ENCODE measurements around the gene LHX2. TPM values are rescaled to one million over a fixed set of nuclear protein-coding genes. Genes with fewer than 3 reads are reported as not detected.
A peak's percentile ranks its signal among the peaks of the same experiment; 100 is the strongest.
"Not testable (repeated sequence)": the region's sequence is repeated elsewhere in the genome, so short reads cannot be mapped to it uniquely, and the experiment has no call there.

Gene LHX2, protein sequence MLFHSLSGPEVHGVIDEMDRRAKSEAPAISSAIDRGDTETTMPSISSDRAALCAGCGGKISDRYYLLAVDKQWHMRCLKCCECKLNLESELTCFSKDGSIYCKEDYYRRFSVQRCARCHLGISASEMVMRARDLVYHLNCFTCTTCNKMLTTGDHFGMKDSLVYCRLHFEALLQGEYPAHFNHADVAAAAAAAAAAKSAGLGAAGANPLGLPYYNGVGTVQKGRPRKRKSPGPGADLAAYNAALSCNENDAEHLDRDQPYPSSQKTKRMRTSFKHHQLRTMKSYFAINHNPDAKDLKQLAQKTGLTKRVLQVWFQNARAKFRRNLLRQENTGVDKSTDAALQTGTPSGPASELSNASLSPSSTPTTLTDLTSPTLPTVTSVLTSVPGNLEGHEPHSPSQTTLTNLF
- total RNA-seq: under 1 TPM in 1 of 2 donors, not detected in 1; 0.38 TPM
- long read RNA-seq: 0 reads

DNA sequence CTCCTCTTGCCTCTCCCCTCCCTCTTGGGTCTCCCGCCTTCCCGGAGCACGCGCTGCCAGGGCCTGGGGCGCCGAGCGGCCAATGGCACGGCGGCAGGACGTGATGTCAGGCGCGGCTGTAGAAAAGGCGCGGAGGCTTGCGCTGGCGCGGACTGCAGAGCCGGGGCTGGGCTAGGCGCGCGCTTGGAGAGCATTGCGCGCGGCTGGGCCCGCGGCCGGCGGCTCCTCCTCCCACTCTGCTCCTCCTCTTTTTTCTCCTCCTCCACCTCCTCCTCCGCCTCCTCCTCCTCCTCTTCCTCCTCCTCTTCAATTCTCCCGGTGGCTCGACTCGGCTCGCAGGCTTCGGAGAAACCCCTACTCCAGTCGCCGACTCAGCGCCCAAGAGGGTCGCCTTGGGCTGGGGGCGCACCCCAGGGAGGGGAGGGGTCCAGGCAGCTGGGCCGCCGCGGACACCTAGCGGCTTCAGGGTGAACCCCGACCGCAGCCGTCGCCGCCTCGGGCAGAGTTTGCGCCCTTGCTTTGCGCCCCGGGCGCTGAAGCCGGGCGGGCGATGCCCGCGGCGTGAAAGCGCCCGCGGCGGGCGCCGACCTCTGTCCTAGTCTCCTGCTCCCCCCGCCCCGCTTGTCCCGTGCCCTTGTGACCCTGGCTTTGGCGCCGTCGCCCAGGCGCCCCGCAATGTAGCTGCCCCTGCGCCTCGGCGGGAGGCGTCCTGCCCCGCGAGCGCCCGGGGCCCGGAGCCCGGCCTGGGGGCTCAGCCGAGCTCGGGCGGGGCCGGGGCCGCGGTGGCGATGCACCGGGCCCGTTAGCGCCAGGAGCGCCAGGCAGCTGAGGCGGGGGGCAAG is at the start of gene LHX2:
Gene LHX2, plus strand, starts transcription at position 309 of the 842 bp plus-strand sequence. CDS start 581 bp downstream, outside the sequence.
- ATAC-seq (peak; percentile 89 to 94), DNase-seq (peak; percentile 79)
- intact Hi-C loops (cut with DNase I): no loop called here

DNA sequence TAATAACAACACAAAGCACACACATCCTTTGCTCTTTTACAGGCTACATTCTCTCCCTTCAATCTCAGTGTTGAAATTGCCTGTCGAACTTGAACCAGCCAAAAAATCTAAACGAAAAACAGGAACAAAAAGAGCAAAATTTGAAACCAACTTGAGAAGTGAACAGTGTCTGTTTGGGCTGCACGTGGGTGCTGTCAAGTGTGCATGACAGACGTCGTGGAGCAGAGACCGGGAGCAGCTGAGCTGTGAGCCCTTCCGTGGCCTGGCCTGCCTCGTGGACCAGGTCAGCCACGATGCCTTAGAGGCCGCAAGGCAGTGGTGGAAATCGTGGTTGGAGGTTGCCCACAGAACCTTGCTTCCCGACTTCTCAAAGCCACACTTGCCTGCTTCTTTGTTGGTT is 46.8 kb upstream of the LHX2 start:
- no peak for DNase-seq
- no peak for ATAC-seq
- intact Hi-C loops (cut with DNase I): no loop called here

DNA sequence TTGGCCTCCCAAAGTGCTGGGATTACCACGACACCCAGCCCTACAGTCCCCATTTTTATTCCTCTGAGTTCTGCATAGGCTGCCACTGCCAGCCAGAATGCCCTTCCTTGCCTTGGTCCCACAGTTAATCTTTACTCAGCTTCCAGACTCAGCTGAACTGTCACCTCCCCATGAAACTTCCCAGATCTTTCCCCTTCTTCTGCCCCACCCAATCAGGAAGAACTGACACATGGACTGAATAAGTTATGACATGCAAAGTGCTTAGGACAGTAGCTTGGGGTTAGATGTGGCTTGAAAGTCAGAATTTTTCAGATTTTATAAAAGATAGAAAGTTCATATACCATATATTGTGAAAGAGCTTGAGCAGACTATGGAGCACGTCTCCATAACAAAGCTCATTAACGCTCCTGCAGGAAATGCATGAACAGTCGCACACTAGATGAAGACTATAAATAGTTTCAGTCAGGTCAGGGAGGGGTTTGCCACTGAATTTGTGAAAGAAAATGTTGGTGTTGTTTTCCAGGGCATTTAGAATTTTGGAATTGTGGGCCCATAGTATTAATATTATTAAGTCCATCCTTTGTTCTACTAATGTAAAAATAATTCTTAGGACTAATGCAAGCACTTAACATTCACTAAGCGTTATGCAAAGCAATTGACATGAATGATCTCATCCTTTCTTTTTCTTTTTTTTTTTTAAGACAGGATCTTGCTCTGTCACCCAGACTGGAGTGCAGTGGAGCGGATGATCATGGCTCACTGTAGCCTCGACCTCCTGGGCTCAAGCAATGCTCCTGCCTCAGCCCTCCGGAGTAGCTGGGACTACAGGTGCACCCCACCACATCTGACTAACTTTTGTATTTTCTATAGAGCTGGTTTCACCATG is 45.5 kb upstream of the LHX2 start:
- no peak for DNase-seq
- intact Hi-C loops (cut with DNase I): no loop called here
- no peak for ATAC-seq

DNA sequence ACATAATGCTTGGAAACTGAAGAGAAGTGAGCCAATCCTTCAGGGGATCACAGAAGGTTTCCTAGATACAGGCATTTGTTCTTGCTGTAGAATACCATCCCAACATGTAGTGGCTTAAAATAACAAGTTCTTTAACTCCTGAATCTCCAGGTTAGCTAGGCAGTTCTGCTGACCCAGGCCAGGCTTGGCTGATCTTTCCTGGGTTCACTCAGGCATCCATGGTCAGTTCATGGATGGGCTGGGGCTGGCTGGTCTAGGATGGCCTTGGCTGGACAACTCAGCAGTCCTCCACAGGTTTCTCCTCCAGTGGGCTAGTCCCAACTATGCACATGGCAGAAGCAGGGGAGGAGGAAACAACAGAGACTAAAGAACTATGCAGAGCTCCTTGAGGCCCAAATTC is 44.2 kb upstream of the LHX2 start:
- intact Hi-C loops (cut with DNase I): no loop called here
- DNase-seq: no peak
- ATAC-seq: no peak

DNA sequence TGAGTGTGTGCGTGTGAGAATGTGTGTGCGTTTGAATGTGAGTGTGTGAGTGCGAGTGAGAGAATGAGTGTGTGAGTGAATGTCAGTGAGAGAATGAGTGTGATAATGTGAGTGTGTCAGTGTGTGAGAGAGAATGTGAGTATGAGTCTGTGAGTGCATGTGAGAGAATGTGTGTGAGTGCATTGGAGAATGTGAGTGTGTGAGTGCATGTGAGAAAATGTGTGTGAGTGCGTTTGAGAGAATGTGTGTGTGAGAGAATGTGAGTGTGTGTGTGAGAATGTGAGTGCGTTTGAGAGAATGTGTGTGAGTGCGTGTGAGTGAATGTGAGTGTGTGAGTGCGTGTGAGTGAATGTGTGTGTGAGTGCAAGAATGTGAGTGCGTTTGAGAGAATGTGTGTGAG is 39.0 kb upstream of the LHX2 start:
- ATAC-seq (no peak), DNase-seq (no peak)
- intact Hi-C loops (cut with DNase I): no loop called here

DNA sequence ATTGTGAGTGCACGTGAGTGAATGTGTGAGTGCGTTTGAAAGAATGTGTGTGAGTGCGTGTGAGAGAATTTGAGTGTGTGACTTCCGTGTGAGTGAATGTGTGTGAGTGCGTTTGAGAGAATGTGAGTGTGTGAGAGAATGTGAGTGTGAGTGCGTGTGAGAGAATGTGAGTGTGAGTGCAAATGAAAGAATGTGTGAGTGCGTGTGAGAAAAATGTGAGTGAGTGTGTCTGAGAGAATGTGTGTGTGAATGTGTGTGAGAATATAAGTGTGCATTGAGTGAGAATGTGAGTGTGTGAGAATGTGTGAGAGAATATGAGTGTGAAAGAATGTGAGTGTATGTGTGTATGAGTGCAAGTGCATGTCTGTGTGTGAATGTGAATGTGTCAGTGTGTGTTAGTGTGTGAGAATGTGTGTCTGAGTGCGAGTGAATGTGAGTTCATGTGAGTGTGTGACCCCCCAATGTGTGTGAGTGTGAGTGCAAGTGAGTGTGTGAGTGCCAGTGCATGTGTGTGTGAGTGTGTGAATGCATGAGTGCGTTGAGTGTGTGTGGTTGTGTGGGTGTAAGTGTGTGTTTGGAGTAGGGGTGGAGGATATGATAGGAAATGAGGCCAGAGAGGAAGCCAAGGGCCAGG is 37.9 kb upstream of the LHX2 start:
- no peak for ATAC-seq
- intact Hi-C loops (cut with DNase I): no loop called here
- no peak for DNase-seq

DNA sequence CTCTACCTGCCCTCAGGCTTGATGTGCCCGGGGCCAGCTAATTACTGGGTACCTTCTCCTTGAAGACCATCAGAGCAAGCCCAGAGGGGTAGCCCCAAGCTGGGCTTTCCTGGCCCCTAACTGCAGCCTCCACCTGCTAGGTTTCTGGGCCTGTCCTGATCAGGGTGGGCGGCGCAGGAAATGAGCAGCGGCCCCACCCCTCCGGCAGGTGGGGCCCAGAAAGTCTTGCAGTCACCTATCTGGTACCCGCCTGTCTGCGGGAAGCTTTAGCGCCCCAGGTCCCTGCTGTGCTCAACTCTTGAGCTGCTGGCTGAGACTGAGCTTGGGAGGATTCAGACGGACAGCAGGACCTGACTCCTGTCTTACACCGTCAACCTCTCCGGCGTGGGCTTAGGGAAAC is 37.1 kb upstream of the LHX2 start:
- no peak for ATAC-seq
- no peak for DNase-seq
- intact Hi-C loops (cut with DNase I): no loop called here

DNA sequence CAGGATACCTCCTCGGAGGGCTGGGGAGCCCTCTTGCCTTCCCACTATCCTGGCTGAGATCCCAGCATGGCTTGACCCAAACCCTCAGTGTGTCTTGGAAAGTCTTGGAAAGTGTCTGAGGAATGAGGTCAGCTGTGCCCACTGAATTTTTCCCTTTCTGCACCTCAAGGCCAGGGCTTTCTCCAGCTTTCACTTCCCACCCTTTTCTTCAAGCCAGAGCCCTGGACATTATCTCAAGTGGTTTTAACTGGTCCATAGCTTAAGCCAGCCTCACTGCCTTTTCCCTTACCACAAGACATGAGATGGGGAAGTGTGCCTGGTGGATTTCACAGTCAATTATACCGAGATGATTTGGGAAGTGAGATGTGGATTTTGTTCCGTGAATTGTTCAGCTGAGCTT is 35.7 kb upstream of the LHX2 start:
- intact Hi-C loops (cut with DNase I): no loop called here
- DNase-seq (no peak), ATAC-seq (no peak)

DNA sequence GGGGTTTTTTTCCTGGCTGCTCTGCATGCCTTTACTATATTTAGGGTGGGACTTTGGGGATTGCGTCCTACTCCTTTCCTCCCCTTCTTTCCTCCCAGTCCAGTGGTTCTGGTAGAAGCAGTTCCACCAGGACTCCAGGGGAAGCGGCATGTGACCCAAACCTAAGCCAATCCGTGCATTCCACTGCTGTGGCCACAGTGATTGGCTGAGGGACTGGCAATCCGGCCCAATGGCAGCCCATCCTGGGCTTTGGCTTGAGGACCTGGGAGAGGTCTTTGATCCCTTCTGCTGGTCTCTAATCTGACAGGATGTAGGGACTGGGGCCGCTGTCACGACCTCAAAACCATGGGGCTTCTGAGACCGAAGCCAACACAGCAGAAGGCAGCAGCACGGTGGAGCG is 35.0 kb upstream of the LHX2 start:
- ATAC-seq; DNase-seq; intact Hi-C loops (cut with DNase I): not testable (repeated sequence)

DNA sequence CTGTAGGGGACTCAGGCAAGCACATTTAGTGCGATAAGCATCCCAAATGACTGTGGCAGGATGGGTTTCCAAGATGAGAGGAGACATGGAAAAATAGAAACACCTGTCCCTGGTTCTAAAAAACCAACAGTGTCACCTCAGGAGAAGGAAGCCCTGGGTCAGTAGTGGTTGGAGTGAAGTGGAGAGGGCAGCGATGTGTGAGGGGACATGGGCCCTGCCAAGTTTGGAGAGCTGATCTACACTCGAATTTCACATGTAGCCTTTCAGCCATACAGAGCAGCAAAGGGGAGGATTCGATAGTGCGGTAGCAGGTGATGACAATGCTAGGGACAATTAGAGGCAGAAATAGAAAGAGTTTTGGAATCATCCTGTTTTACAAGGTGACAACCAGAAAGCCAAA is 32.6 kb upstream of the LHX2 start:
- intact Hi-C loops (cut with DNase I): no loop called here
- DNase-seq (no peak), ATAC-seq (no peak)

DNA sequence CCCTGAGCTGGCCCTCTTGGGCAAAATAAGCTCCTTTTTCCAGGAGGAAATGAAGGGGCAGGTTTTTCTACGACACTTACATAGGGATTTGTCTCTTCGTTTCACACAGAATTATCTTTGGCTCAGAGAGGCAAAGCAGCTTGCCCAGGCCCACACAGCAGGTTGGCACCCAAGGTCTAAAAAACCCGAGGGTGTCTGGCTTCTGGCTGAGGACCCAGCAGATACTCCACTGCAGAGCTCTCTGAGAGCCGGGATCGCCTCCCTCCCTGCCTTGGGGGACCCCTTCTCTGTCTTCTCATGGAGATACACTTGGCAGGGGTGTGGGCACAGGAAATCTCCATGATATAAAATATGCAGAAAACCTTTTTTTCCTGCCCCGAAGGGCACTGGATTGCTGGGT is 29.0 kb upstream of the LHX2 start:
- ATAC-seq: no peak
- intact Hi-C loops (cut with DNase I): no loop called here

DNA sequence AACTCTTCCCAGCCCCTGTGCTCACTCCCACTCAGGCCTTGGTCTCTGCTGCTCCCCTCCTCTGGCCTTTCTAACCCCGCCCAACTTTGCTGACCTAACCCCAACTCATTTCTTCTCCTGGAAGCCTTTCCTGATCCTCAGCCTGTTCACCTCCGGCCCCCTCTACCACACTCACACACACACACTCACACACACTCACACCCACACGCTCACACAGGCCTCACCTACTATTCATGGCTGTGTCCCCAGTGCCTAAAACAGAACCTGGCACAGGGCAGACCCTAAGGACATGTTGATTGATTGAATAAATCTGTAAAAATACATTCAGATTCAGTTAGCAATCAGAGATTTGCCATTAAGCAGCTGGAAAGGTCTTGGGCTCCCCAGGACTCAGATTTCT is 28.5 kb upstream of the LHX2 start:
- intact Hi-C loops (cut with DNase I): no loop called here
- ATAC-seq (no peak), DNase-seq (no peak)

More for the DNA sequence above, 29.0 kb upstream of the LHX2 start:
- DNase-seq: no peak

DNA sequence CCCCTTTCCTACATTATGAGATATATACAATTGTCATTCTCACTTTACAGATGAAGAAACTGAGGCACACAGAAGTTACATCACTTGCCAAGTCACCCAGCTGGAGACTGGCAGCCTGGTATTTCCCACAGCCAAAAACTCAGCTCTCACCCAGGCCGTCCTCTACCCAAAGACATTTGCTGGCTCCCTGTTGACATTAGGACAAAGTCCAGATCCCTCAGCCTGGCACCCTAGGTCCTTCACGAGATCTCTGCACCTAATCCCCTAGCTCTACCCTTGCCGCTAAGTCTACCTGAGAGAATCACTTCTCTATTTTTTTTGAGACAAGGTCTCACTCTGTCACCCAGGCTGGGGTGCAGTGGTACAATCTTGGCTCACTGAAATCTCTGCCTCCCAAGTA is 26.8 kb upstream of the LHX2 start:
- no peak for ATAC-seq
- no peak for DNase-seq
- intact Hi-C loops (cut with DNase I): no loop called here

DNA sequence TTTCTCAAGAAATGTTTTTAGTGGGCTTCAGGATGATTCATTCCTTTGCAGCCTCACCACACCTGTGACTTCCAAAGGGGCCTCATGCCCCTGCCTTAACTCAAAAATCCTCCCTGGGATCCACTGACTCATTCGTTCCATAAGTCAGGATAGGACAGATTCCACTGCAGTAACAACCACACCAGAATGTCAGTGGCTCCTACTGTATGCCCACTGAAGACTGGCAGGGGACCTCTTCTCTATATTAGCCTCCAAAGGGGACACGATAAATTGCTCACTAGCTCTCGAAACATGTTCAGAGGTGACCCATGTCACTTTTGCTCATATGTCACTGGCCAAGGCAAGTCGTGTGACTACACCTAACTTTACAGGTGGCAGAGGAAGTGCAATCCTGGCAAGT is 25.7 kb upstream of the LHX2 start:
- ATAC-seq (no peak), DNase-seq (no peak)
- intact Hi-C loops (cut with DNase I): no loop called here

DNA sequence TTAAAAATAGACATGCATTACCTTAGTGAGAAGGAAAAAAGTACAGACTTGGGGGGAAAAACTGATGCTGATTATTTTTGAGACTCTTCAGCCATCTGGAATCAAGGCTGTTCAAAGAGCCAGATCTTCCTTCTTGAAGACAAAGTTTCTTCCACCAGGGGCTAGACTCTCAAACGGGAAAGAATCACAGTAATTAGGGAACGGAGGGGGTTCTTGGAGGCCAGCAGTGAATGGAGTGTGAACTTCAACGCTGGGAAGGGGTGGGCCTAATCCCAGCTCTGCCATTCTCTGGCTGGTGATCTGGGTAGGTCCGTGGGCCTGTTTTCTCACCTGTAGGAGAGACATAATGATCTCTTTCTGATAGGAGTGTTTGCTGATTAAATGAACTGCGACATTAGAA is 21.1 kb upstream of the LHX2 start:
- intact Hi-C loops (cut with DNase I): no loop called here
- DNase-seq (no peak), ATAC-seq (no peak)

DNA sequence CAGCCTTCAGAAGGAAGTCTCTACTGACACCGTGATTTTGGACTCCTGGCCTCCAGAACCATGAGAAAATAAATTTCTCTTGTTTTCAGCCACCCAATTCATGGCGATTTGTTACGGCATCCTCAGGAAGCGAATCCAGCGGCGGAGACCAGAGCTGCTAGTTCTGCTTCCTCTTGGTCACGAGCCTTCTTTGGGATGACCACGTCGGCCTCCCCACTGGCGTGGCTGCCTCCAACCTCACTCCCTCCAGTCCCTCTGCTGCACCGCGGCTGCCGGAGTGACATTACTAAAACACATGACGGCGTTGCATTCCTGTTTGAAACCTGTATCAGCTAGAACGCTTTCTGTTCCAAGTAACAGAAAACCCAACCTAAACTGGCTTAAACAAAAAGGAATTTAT is 18.9 kb upstream of the LHX2 start:
- intact Hi-C loops (cut with DNase I); DNase-seq; ATAC-seq: not testable (repeated sequence)

DNA sequence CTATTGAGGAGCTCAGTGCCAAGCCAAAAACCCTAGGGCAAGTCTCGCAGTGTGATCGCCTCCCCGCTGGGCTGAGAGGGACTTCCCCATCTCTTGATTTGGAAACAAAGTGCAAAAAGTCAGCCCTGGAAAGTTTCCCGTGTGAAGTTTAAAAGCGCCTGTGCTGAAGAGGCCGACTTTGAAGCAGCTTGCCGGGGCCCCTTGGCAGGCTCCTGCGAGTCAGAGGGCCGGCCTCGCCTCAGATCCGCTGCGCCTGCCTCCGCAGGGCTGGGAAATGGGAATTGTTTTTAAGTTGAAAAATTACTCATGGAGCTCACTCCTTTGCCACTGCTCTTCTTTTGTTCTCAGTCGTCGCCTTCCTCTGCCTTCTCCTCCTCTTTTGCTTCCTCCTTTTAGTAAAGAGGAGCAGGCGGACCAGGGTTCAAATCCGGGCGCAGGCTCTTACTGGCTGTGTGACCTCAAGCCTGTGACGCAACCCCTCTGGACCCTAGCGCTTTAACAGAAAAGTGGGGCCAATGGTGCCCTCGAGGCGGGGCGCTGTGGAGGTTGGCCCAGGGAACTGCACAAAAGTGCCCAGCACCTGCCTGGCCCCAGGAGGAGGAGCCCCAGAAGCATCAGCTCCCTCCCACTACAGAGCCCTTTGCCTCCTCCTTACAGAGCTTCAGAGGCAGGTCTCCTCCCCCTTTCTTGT is 14.7 kb upstream of the LHX2 start:
- ATAC-seq (peak; percentile 16 to 37), DNase-seq (no peak)
- intact Hi-C loops (cut with DNase I): no loop called here

DNA sequence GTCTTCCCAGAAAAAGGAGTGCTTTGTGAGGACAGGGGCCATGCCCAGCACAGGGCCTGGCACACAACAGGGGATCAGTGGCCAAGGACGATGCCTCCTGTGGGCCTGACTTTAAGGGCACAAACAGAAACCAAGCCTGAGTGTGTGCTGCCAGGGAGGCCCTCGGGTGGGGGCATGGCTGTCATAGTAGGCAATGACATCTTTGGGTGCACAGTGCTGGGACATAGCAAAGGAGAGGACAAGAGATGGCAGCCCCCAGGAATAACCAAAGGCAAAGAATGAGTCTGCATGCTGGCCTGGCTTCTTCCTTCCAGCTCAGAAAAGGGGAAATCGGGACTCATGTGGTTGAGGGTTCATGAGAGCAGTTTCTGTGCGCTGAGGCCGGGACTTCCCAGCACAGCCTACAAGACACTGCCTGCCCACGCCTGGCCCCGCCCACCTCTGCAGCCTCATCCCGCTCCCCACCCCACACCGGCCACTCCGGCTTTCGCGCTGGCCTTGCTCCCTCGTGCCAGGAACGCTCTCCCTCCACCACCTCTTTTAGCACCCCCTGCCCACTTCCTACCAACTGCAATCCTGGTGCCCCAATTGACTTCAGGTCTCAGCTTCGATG is 13.8 kb upstream of the LHX2 start:
- intact Hi-C loops (cut with DNase I): no loop called here
- ATAC-seq (peak; percentile 51 to 89), DNase-seq (peak; percentile 56)
